HCEC 1CT (cell line): ENCODE results near the gene ADH6.
"Not testable (repeated sequence)": the region's sequence is repeated elsewhere in the genome, so short reads cannot be mapped to it uniquely, and the experiment has no call there.

Experiments used
- DNase-seq: peaks from one replicate; pipeline ENCODE4 v3.0.0-alpha.2; 2017

Gene ADH6

GRCh38 chr4:99189900-99190299 lies 29.1 kb downstream of the ADH6 start:
- not testable (repeated sequence) for DNase-seq

DNA sequence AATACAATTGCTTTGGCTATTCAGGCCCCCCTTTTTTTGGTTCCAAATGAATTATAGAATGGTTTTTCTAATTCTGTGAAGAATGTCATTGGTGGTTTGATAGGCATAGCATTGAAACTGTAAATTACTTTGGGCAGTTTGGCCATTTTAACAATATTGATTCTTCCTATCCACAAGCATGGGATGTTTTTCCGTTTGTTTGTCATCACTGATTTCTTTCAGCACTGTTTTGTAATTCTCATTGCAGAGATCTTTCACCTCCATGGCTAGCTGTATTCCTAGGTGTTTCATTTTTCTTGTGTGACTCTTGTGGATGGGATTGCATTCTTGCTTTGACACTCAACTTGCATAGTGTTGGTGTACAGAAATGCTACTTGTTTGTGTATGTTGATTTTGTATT lies 33.0 kb downstream of the ADH6 start:
- DNase-seq: no peak

DNA sequence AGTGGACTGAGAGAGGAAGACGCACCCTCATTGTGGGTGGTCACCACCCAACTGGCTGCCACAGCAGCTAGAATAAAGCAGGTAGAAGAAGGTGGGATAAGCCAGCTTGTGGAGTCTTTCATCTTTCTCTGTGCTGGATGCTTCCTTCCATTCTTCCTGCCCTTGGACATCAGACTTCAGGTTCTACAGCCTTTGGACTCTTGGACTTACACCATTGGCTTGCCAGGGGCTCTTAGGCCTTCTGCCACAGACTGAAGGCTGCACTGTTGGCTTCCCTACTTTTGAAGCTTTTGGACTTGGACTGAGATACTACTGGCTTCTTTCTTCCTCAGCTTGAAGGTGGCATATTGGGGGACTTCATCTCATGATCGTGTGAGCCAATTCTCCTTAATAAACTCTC lies 33.5 kb downstream of the ADH6 start:
- DNase-seq: no peak

- peak; percentile 70 for DNase-seq
These were observed 38.5 kb downstream of the ADH6 start for GRCh38 chr4:99180382-99181070.

GRCh38 chr4:99179626-99180025 lies 39.4 kb downstream of the ADH6 start:
- DNase-seq: no peak

DNA sequence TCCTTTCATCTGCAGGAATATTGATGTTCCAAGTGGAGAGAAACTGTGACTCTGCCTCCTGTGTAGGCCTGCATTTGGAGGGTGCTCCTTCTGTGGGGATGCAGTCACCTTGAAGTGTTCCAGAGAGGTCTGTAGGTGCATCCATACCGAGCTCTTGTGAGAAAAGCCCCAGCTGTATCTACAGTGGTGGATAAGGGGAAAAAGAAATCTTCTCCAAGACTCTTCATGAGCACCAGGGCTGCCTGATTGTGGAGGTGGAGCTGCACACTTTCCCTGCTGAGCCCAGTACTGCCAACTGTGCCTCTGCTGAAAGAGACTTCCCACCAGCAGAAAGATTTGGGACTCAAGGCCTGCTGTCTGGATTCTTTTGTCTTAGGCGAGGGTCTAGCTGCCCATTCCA lies 39.9 kb downstream of the ADH6 start:
- DNase-seq: no peak

DNA sequence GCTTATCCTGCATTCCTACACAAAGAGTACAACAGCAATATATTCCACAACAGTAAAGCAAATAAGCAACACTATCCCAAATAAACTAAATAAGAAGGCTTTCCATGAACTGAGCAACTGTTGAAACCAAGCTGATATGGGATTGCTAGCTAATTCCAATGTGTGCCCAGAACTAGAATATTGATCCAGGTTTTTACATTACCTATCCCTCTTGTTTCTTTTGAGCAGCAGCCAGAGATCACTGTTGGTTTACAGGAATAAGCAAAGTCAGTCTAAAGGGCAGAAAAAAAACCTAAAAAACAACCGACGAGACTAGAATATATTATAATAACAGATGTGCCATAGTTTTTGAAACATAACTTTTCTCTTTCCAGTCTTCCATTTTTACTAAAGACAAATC lies 52.5 kb downstream of the ADH6 start:
- DNase-seq: no peak

DNA sequence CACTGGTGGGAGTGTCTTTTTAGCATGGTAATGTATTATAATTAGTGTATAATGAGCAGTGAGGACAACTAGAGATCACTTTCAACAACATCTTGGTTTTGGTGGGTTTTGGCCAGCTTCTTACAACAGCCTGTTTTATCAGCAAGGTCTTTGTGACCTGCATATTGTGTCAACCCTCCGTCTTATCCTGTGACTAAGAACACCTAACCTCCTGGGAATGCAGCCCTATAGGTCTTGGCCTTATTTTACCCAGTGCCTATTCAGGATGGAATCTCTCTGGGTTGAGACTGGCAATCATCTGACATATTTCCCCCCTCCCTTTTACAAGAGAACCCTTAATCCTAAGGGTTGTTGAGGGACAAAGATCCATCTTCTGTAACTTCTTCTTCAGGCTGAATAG lies 53.1 kb downstream of the ADH6 start:
- DNase-seq: no peak

DNA sequence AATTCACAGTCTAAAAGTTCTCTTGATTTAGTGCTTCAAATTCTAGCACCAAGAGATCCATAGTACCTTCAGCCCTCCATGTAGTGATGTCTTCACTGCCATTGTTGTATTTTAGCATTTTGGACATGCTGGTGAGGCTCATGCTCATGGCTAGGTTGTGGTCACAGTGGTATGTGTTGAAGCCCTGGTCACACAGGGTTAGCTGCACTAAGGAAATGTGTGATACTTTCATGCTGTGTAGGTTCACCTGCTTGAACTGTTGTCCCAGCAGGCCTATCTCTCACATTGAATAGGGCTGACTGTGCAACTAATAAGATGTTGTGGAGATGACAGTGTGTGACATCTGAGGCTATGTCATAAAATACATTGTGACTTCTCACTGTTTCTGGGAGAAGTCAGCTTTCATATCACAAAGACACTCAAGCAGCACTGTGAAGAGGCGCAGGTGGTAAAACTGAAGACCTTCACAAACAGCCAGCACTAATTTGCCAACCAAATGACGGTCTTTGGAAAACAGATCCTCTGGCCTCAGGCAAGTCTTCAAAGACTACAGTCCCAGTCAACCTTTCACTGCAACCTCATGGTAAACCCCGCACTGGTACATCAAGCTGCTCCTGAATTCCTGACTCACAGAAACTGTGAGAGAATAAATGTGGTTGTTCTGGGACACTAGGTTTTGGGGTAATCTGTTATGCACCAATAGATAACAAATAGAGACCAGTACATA lies 57.5 kb downstream of the ADH6 start:
- DNase-seq: no peak

DNA sequence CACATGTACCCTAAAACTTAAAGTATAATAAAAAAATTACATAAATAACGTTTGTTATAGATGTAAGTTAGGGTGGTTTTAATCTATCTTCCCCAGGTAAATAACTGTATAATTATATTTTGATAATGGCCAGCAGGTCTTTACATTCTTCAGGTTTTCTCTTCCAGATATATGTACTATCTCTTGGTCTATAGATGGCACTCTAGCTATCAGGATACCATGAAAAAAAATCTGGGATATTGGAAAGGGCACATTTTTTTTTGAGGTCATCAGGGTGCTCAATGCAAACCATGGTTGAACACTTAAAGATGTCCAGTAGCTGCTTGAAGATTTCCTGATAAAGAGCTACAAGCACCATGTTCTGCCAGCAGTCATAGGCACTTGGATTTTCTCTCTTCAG lies 59.3 kb downstream of the ADH6 start:
- peak; percentile 2 for DNase-seq

- no peak for DNase-seq
These were observed 61.5 kb downstream of the ADH6 start for GRCh38 chr4:99157478-99157935.

DNA sequence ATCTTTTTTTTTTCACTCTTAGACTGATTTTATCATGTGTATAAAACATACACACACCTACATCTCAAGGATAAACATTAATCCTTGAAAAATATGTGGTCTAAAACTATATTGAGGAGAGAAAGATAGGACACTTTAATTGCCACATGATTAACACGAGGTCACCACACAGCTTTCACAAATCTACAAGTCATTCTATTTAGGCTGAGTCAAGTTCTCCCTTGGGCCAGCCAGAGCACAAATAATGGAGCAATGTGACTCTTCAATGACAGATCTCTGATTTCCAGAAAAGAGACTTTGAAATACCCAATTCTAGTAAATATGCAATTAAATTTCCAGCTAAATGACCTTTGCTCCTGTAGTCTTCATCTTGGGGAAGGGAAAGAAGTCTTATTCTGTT lies 62.1 kb downstream of the ADH6 start:
- DNase-seq: no peak

- no peak for DNase-seq
These were observed 64.2 kb downstream of the ADH6 start for GRCh38 chr4:99154658-99155342.
